Hematopoietic multipotent progenitor cell treated with erythropoietin and hydrocortisone succinate and interleukin-3 and kit ligand, for 4 days (in vitro differentiated cells): ENCODE data around the gene PPP1R12A.

Source experiments
- DNase-seq: peaks from one replicate; pipeline ENCODE4 v3.0.0-alpha.2; 2015

Gene PPP1R12A

GRCh38 chr12:79835377-79835843 lies 99.5 kb downstream of the PPP1R12A start:
- no peak for DNase-seq

- no peak for DNase-seq
Measured at GRCh38 chr12:79834712-79835376, 100.1 kb downstream of the PPP1R12A start.

GRCh38 chr12:79830440-79830839 lies 104.5 kb downstream of the PPP1R12A start:
- DNase-seq: no peak

GRCh38 chr12:79828924-79829323 lies 106.0 kb downstream of the PPP1R12A start:
- DNase-seq: no peak

GRCh38 chr12:79827484-79827883 lies 107.4 kb downstream of the PPP1R12A start:
- DNase-seq: no peak

GRCh38 chr12:79826267-79827128 lies 108.4 kb downstream of the PPP1R12A start:
- no peak for DNase-seq

- no peak for DNase-seq
Measured at GRCh38 chr12:79822475-79822874, 112.4 kb downstream of the PPP1R12A start.

GRCh38 chr12:79818856-79819255 lies 116.0 kb downstream of the PPP1R12A start:
- no peak for DNase-seq

- peak; percentile 37 for DNase-seq
Measured at GRCh38 chr12:79784366-79785065, 150.4 kb downstream of the PPP1R12A start.

GRCh38 chr12:79782172-79782900 lies 152.6 kb downstream of the PPP1R12A start:
- peak; percentile 9 for DNase-seq

- no peak for DNase-seq
Measured at GRCh38 chr12:79778802-79779448, 156.0 kb downstream of the PPP1R12A start.

- no peak for DNase-seq
Measured at GRCh38 chr12:79776111-79776510, 158.8 kb downstream of the PPP1R12A start.

- DNase-seq: no peak
Measured at GRCh38 chr12:79775355-79776027, 159.4 kb downstream of the PPP1R12A start.

- no peak for DNase-seq
Measured at GRCh38 chr12:79773896-79774295, 161.0 kb downstream of the PPP1R12A start.

- no peak for DNase-seq
Measured at GRCh38 chr12:79769860-79770485, 164.9 kb downstream of the PPP1R12A start.

- DNase-seq: no peak
Measured at GRCh38 chr12:79769189-79769859, 165.6 kb downstream of the PPP1R12A start.

- no peak for DNase-seq
Measured at GRCh38 chr12:79766705-79767464, 168.0 kb downstream of the PPP1R12A start.

- DNase-seq: no peak
Measured at GRCh38 chr12:79765157-79765556, 169.7 kb downstream of the PPP1R12A start.

GRCh38 chr12:79764641-79765040 lies 170.3 kb downstream of the PPP1R12A start:
- no peak for DNase-seq
